Measurements from ENCODE around the gene TP53BP1. TPM values are rescaled to one million over a fixed set of nuclear protein-coding genes. Genes with fewer than 3 reads are reported as not detected.
A peak's percentile ranks its signal among the peaks of the same experiment; 100 is the strongest.

The TP53BP1 gene
- polyA plus RNA-seq, 4 donors, result 61.5 to 108 (median 86.0) TPM

DNA sequence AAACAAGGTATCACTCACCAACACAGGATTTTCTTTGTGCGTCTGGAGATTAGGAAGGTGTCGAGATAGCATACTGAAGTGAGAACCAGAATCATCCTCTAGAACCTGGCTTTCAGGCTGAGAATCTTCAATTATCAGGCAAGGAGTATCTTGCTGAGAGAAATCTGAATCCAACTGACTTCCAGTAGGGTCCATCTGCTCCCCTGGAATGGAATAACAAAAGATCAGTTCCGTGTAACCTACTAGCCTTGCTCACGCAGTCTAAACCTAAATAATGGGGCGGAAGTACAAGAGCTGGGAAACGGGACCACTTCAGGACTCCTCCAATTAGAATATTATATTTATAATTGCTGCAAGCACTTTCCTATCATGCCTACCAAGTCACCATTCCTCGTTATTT, 690 bp downstream of the TP53BP1 start:
- DNase-seq (ENCODE audit: low read depth in 4 of 4, low spot score in 2 of 4), result no peak

DNA sequence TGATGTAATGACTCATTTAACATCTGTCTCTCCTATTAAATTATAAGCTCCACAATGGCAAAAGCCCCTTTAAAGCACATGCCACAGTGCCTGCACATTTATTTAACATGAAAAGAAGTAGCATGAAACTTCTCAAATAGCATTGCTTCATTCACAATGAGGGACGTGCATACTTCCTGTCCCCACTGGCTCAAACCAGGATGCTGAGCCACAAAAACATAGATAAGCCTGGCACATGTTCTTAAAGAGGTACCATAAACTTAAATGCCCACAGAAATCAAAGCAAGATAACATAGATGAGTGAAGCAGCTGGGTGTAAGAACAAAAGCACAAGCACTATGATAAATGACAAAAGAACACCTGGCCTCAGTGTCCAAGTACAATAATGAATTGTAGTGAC, 3.8 kb downstream of the TP53BP1 start:
- DNase-seq (ENCODE audit: low read depth in 4 of 4, low spot score in 2 of 4), result no peak

DNA sequence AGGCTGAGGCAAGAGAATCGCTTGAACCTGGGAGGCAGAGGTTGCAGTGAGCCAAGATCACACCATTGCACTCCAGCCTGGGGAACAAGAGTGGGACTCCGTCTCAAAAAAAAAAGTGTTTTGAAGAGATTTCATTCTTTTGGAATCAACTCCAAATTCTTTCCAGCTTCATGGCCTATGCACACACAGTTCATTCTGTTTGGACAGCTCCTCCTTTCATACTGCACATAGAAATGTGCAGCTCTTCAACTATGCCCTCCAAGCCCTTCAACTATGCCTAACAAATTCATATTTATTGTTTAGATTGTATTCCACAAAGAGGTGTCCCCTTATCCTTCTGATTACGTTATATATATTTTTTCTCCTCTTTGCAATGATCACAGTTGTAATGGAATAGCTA, 4.2 kb downstream of the TP53BP1 start:
- no peak for DNase-seq (ENCODE audit: low read depth in 4 of 4, low spot score in 2 of 4)

DNA sequence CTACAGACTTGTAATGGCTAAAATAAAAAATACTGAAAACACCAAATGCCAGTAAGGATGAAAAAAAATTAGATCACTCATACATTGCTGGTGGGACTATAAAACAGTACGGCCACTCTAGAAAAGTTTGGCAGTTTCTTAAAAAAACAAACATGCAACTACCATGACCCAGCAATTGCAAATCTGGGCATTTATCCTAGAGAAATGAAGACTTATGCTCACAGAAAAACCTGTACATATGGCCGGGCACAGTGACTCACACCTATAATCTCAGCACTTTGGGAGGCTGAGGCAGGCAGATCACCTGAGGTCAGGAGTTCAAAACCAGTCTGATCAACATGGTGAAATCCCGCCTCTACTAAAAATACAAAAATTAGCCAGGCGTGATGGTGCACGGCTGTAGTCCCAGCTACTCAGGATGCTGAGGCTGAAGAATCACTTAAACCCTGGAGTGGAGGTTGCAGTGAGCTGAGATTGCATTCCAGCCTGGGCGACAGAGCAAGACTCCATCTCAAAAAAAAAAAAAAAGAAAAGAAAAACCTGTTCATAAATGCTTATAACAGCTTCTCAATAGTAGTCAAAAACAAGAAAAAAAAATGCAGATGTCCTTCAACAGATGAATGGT, 5.6 kb downstream of the TP53BP1 start:
- no peak for DNase-seq (ENCODE audit: low read depth in 4 of 4, low spot score in 2 of 4)

DNA sequence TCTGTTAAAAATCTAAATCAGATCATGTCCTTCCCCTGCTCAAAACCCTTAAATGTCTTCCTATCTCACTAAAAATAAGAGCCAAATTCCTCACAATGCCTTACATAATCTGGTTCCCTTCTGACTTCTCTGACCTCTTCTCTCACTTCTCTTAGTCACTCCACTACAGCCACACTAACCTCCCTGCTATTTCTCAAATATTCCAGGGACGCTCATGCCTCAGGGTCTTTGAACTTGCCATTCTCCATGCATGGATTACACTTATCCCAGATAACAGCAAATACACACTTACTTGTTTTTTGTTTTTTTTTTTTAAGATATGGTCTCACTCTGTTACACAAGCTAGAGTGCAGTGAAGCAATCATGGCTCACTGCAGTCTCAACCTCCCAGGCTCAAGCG, 8.5 kb downstream of the TP53BP1 start:
- no peak for DNase-seq (ENCODE audit: low read depth in 4 of 4, low spot score in 2 of 4)

DNA sequence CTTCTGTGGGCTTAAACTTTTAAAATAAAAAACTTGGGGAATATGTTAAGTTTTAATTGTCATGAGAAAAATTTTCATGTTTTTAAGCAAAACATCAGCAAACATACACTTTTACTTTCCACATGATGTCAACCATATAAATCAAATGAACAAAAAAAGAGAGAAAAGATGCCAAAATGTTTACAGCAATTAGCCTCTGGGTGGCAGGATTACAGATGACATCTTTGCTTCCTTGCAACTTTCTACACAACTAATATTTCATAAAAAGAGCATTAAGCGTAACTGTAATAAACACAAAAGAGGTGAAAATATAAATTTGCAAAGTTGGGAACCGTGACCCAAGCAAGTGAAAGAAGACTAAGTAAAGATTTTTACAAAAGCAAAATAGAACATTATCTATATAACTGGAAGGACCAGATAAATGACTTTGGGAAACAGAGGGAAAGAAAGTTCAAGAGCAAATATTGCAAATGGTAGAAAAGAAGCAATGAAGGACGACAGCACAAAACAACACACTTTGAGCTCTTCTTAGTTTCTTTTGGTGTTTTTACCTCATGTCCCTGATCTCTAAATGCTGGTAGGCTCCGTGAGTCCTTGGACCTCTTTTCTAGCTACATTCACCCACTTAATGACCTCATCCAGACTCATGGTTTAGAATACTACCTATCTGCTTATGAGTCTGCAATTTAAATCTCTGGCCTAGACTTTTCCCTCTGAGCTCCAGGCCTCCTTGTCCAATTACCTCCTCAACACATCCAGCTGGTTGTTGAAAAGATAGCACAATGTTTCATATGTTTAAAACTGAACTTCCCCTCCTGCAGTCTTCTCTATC, 9.4 kb downstream of the TP53BP1 start:
- no peak for DNase-seq (ENCODE audit: low read depth in 4 of 4, low spot score in 2 of 4)

DNA sequence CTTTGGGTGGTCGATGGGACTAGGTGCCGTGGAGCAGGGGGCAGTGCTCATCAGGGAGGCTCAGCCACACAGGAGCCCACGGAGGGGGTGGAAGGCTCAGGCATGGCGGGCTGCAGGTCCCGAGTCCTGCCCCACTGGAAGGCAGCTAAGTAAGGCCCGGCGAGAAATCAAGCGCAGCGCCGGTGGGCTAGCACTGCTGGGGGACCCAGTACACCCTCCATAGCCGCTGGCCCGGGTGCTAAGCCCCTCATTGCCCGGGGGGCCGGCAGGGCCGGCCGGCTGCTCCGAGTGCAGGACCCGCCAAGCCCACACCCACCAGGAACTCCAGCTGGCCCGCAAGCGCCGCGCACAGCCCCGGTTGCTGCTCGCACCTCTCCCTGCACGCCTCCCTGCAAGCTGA, 19.1 kb downstream of the TP53BP1 start:
- DNase-seq (ENCODE audit: low read depth in 4 of 4, low spot score in 2 of 4), result no peak

DNA sequence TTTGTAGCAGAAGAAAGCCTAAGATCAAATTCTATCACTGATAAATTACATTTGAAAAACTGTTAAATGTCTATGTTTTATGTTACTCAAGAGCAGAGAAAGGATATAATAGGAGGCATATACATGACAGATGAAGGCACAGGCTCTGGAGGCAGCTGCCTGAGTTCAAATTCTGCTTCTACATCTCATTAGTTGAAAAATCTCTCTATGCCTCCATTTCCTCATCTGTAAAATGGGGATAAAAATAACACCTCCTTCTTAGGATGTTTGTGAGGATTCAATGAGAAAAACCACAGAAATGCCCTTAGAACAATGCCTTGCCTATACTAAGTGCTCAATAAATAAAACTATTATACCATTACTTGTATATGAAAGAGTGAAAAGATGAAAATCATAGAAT, 21.0 kb downstream of the TP53BP1 start:
- no peak for DNase-seq (ENCODE audit: low read depth in 4 of 4, low spot score in 2 of 4)

DNA sequence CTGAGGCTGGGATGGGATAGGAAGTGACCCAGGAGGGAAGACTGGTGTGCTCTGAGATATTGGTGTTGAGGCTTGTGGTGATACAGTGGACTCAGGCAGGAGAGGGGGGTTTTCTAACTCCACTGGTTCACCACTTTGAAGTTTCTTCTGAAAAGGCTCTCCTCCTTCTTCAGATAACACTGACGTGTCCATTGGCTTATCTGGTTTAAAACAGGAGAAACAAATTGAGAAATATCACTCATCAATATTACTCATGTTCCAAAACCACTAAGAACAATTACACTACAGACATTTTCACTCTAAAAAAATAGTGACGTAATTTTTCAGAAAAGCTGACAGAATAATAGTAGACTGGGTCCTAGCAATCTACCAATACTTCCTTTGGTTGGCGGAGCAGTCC, 23.1 kb downstream of the TP53BP1 start:
- no peak for DNase-seq (ENCODE audit: low read depth in 4 of 4, low spot score in 2 of 4)

DNA sequence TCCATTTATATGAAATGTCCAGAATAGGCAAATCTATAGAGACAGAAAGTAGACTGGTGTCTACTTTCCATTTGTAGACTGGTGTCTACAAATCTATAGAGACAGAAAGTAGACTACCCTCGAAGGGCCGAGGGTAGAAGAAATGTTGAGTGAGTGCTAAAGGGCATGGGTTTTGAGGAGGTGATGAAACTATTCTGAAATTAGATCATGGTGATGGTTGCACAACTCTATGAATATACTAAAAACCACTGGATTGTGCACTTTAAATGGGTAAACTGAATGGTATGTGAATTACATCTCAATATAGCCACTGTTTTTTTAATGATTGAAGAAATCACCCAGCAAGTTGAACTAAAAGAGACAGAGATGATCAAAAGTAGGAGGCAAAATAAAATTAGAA, 27.9 kb downstream of the TP53BP1 start:
- no peak for DNase-seq (ENCODE audit: low read depth in 4 of 4, low spot score in 2 of 4)

DNA sequence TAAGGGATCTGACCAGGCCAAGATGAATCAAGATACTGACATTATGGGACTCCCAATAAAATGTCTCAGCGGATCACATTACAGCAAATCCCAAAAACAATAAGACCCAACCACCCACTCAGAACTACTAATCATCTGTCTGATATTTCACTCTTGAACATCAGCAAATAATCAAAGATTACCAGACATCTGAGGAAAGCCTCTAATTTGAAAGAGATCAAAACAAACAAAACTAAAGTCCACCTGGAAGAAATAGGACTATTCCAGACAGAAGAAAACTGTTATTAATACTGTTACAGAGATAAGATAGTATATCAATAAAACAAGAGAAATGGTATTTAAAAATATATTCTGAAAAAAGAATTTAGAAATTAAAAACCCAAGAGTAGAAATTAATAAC, 29.0 kb downstream of the TP53BP1 start:
- no peak for DNase-seq (ENCODE audit: low read depth in 4 of 4, low spot score in 2 of 4)

DNA sequence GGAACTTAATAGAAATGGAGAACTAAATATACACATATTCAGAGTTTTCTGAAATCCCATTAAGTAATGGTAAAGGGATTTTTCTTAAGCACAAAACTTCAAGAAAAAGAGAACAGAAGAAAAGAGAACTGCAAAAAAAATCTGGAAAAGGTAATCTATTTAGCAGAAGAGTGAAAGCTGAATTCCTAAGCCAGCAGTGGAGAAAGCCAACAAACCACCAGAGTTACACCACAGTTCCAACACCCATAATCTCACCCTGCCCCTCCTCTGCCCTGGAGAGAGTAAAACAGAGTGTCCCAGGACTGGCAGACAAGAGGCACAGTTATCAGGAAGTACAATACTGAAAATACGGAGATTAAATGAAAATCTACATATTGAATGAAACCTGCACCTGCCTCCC, 29.4 kb downstream of the TP53BP1 start:
- DNase-seq (ENCODE audit: low read depth in 4 of 4, low spot score in 2 of 4), result no peak

DNA sequence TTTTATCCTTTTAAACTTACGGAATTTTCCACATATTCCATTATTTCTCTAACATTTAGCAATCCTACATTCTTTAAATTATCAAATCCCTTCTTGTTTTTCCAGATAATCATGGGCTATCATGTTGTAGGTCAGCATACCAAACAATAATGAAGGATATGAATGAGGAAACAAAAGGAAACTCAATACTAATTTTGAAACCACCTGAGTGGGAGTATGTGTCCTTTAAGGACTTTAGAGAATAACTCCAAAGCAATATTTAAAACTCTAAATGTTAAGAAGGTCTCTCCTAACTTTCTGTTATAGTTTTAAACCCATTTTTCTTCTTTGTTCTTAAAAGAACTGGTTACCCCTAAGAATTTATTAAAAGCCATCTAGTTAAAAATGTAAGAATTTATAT, 43.0 kb downstream of the TP53BP1 start:
- DNase-seq (ENCODE audit: low read depth in 4 of 4, low spot score in 2 of 4), result no peak

DNA sequence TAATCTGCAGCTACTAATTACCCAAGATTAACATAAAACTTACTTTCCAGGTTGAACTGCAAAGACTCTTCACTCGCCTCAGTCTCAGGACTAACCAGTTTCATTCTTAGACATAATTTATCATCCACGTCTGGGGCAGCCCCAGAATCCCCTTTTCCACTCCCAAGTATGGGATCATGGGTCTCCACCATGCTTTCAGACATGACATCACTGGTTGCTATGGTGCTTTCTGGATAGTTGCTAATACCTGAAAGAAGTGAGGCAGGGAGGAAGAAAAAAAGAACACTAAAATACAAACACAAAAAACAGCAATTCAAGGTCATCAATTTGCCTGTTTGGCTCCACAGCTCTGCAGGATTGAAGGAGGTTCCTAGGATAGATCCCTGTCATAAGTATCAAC, 46.6 kb downstream of the TP53BP1 start:
- DNase-seq (ENCODE audit: low read depth in 4 of 4, low spot score in 2 of 4), result no peak

DNA sequence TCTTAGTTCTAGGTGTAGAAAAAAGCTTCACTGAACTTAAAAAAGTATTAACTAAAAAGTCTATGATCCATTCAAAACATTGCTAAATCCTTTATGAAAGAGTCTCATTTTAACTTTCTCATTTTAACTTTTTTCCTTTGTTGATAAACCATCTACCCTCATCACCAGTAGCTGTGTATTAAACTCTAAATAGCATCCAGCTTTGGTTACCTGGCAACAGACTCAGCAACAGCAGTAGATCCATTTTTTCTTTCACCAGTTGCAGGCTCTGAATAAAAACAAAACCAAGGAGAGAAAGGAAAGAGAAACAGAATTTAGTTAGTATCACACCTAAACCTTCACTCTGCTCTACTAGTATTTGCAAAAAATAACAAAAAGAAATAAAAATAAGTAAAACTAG, 51.6 kb downstream of the TP53BP1 start:
- DNase-seq (ENCODE audit: low read depth in 4 of 4, low spot score in 2 of 4), result no peak

DNA sequence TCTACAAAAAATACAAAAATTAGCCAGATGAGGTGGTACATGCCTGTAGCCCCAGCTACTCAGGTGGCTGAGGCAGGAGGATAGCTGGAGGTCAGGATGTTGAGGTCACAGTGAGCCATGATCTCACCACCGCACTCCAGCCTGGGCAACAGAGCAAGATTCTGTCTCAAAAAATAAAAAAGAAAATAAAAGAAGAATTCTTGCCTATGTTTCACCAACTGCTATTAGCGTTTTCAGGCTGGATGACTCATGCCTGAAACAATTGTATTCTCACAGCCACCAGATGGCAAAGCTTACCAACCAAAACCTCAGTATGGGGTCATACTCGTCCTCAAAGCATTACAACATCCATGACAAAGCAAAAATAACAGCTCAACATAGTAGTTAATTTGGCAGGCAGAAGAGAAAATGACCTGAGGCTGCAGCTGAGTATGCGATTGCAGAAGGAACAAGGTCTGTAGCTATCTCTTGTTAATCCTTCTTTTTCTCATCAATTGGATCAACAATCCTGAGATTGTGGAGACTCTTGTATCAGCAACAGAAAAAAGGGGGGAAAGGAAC, 52.2 kb downstream of the TP53BP1 start:
- peak in 1 of 4 donors; percentile 2 for DNase-seq (ENCODE audit: low read depth in 4 of 4, low spot score in 2 of 4)

DNA sequence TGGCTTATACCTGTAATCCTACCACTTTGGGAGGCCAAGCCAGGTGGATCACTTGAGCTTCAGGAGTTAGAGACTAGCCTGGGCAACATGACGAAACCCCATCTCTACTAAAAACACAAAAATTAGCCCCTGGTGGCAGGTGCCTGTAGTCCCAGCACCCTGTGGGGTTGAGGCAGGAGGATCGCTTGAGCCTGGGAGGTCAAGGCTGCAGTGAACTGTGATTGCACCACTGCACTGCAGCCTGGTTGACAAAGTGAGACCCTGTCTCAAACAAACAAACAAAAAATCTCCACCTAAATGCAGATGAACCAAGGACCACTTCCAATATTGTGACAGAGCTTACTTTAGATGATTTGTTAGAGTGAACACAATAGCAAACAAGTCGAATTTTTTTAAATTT, 53.7 kb downstream of the TP53BP1 start:
- DNase-seq (ENCODE audit: low read depth in 4 of 4, low spot score in 2 of 4), result no peak

DNA sequence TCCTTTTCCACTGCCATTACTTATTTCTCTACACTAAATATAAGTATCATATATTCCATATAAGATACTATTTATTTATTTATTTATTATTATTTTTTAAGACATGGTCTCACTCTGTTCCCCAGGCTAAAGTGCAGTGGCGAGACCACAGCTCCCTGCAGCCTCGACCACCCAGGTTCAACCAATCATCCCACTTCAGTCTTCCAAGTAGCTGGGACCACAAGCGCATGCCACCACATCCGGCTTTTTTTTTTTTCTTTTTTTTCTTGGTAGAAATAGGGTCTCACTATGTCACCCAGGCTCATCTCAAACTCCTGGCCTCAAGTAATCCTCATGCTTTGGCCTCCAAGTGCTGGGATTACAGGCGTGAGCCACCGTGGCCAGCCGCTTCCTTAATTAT, 56.6 kb downstream of the TP53BP1 start:
- no peak for DNase-seq (ENCODE audit: low read depth in 4 of 4, low spot score in 2 of 4)

DNA sequence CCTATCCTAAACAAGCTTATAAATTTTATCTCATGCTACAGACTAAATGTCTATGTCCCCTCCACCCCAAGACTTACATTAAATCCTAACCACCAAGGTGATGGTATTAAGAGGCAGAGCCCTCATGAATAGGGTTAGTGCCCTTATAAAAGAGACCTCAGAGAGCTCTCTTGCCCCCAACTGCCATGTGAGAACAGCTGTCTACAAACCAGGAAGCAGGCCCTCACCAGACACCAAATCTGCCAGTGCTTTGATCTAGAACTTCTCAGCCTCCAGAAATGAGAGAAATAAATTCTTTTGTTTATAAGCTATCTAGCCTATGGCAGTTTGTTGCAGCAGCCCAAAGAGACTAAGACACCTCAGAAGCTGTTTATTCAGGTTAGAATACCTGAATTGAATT, 58.5 kb downstream of the TP53BP1 start:
- DNase-seq (ENCODE audit: low read depth in 4 of 4, low spot score in 2 of 4), result no peak

DNA sequence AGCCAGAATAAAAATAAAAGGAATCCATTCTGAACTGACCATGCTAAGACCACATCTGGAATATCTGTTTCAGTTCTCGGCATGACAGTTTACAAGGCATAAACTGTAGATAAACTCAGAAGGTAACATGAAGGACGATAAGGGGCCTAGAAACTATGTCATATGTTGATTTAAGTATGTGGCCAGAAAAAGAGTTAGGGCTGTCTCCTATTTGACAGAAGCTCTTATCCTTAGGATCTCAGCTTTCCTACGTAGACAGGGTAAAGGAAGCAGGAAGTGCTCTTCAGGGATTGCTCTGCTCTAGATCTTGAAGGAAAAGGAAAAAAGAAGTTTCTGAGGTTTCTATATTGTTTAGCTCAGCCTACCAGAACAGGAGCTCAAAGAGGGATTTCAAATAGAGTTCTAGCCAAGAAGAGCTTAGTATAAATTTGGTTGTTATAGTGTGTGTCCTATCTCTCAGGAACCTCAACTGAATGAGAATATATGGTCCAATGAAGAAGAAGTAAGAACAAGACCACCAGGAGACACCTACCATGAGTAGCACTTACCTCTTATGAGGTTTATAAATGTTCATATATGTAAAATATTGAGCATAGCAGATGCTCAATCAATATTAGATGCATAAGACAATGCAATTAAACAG, 59.2 kb downstream of the TP53BP1 start:
- no peak for DNase-seq (ENCODE audit: low read depth in 4 of 4, low spot score in 2 of 4)

DNA sequence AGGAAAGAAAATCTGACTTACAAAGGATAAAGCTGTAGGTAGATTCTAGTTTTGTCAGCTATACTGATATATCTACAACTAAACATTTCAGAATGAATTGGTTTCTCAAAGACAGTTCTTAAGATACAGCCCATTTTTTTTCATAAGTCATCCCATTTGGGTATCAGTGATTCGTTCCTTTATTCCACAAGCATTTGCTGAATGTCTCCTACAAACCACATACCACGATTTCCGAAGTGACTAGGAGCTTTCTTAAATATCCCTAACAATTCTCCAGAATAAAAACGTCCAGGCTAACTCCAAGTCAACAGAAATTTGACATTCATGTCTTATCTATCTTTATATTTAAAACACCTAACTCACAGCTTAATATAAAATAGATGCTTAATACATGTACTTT, 59.8 kb downstream of the TP53BP1 start:
- DNase-seq (ENCODE audit: low read depth in 4 of 4, low spot score in 2 of 4), result no peak

DNA sequence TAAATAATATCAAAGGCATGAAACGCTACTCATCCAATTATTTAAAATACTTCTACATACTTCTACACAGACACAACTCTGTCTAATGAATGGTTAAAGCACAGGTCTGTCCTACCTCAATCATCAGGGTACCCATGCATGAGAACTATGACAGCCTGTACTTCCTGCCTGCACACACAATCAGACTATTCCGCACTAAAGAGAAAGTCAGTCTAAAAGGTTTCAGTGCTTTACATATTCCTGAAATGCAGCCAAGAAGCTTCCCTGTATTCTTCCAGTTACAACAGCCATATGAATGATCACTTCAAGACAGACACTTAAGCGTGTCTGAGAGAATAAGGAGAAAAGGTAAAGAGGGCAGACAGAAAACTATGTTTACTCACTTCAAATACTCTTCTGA, 63.3 kb downstream of the TP53BP1 start:
- DNase-seq (ENCODE audit: low read depth in 4 of 4, low spot score in 2 of 4), result no peak
